GM18909 (cell line): ENCODE data around the gene TNFRSF1A.
"Not testable (repeated sequence)": the region's sequence is repeated elsewhere in the genome, so short reads cannot be mapped to it uniquely, and the experiment has no call there.

Source experiments
- ATAC-seq: cut with Tn5 transposase; IDR thresholded peaks from one replicate; pipeline ENCODE4 v1.9.1; 2021; ENCODE audit warnings: mild to moderate bottlenecking; ENCODE audit not compliant: unreplicated experiment, poor library complexity

Gene TNFRSF1A

GRCh38 chr12:6360578-6361490 is 19.0 kb upstream of the TNFRSF1A start:
- no peak for ATAC-seq

DNA sequence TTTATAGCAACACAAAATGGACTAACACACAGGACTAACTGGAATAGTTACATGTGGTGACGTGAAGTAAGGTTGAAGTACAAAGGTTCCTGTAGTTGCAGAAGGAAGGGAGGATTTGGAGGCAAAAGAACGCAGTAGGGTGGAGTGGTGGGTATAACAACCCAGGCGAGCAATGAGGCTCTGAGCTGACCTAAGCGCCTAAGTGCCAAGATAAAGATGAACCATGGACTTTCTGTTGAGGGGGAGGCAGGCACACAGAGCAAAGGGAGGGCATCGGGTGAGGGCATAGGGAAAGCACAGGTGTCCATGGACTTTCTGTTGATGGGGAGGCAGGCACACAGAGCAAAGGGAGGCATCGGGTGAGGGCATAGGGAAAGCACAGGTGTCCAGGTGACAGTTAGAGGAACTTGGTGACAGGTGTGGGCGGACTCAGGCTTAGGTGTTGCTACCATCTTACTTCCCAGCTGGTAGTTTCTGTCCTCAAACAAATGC is 18.2 kb upstream of the TNFRSF1A start:
- ATAC-seq = no peak

- ATAC-seq = no peak
These were observed 17.0 kb upstream of the TNFRSF1A start for GRCh38 chr12:6358881-6359280.

DNA sequence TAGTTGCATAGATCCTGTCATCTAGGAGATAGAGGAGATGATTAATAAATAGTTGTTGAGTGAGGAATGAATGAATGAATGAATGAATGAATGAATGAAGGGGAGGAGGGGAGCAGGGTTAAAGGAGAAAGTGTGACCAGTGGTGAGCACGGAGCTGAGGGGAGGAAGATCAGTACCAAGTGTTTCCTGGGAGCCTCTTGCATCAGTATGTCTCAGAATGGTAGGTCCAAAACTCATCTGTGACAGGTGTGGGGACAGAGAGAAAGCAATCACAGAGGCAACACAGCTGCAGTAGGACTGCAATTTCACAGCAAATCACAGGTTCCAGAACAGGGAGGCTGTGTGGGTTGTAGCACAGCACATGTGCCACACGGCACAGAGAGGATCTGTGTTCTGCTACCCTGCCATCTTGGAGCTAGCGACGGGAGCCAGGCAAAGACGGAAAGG is 14.5 kb upstream of the TNFRSF1A start:
- ATAC-seq = no peak

DNA sequence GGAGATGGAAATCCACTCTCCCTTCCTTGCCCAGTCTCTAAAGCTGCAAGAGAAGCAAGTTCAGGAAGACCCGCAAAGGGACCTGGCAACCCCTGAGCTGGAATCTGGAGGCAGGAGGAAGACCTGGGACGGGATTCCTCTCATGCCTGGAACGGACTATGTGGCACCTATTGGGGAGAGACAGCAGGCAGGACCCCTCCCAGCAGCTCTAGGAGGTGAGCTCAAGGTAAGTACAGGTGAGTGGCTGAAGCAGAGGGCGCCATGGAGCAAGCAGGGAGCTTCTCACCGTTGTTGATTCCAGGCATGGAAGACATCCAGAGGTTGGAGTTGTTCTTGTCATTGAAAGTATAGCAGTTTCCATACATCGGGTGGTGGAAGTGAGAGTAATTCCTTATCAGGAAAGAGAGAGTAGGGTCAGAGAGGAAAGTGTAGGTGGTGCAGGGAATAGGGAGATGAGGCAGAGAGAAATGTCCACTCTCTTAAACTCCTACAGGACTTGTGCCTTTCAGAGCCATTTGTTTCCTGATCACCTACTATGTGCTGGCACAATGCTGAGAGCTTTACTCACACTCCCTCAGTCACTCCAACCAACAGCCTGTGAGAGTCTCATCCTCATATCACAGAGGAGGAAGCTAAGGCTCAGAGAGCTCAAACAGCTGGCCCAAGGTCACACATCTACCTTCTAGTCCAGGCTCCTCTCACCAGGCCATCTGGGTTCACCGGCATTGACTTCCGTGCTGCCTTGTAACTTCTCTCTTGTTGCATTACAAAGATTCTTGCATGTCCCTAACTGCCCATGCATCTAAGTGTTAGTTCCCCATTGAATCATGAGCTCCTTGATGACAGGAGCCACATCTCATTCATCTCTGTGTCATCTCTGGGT is 13.9 kb upstream of the TNFRSF1A start:
- ATAC-seq = no peak

DNA sequence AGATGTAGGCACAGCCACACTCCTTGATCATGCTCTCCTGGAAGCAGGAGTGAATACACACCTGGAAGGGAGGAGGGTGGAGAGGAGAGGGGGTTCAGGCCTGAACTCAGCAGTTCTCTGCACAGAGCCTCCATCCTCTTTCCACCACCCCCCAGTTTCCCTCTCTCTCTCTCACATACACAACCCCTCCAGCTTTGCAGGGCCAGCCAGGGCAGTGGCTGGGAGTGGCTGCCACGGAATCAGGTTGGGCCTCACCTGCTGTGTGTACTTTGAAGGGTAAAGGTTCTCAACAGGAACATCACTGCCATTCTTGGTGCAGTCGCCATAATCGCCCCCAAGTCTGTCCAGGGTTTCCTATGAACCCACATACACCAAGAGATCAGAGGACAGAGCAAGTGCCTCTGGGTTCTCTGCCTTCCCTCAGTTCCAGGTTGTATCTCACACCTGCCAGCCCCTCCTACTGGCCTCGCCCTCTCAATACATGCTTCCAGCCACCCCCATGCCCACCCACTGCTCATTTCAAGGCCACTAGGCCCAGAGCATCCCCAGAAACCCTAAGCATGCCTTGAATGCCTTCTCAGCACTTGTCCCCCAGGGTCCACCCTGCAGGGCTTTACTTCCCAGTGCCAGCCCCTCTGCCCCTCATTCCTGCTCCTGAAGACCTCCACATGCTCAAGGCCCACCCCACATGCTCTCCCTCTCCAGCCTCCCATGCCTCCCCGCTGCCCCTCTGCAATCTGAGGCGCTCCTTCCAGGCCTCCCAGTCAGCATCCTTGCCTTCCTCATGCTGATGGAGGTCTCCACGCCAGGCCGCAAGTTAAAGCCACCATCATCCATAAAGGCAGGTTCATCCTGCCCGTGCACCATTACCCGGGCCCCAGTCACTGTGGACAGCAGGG is 12.9 kb upstream of the TNFRSF1A start:
- ATAC-seq = no peak

DNA sequence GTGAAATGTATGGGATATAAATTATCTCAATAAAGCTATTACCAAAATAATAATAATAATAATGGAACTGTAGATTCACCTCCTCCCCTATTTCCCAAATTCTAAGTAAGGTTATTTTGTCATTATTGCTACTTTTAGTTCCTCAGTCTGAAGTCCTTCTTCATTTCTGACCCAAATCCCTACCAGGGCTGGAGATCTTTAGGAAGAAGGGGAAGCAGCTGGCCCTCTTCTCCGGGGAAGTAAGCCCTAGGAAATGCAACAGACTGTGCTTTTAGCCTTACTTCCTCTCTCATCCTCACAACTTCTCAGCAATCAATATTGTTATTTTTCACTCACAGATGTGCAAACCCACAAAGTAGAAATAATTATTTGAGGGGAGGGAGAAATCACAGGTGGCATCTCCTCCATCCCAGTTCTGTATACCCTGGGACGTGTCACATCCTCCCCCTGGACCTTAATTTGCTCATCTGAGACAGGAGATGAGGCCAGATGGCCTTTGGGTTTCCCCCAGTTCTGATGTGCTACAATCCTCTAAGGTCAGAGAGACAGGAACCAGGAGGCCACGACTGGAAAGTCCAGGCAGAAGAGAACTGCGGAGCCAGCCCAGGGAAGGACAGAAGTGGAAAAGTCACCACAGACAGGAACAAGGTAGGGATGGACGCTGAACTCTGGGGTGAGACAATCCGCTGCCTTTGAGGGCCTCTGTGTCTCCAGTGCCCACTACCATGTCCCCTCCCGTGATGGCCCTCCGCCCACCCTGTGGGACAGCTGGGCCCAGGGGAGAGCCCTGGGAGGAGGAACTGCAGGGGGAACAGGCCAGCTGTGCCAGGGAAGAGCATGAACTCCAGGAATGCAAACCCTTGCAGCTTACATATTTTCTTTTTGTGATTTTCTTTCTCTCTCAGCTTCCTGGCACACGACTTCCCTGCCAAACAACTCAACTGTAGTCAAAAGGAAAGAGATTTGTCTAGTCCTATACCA is 10.6 kb upstream of the TNFRSF1A start:
- no peak for ATAC-seq

DNA sequence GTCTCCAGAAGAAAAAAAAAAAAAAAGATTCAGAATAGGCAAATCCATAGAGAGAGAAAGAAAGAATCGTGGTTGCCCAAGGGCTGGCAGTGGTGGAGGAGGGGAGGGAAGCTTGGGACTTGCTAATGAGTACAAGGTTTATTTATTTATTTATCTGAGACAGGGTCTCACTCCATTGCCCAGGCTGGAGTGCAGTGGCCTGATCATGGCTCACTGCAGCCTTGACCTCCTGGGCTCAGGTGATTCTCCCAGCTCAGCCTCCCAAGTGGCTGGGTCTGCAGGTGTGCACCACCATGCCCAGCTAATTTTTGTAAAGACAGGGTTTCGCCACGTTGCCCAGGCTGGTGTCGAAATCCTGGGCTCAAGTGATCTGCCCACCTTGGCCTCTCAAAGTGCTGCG is 9.7 kb upstream of the TNFRSF1A start:
- no peak for ATAC-seq

DNA sequence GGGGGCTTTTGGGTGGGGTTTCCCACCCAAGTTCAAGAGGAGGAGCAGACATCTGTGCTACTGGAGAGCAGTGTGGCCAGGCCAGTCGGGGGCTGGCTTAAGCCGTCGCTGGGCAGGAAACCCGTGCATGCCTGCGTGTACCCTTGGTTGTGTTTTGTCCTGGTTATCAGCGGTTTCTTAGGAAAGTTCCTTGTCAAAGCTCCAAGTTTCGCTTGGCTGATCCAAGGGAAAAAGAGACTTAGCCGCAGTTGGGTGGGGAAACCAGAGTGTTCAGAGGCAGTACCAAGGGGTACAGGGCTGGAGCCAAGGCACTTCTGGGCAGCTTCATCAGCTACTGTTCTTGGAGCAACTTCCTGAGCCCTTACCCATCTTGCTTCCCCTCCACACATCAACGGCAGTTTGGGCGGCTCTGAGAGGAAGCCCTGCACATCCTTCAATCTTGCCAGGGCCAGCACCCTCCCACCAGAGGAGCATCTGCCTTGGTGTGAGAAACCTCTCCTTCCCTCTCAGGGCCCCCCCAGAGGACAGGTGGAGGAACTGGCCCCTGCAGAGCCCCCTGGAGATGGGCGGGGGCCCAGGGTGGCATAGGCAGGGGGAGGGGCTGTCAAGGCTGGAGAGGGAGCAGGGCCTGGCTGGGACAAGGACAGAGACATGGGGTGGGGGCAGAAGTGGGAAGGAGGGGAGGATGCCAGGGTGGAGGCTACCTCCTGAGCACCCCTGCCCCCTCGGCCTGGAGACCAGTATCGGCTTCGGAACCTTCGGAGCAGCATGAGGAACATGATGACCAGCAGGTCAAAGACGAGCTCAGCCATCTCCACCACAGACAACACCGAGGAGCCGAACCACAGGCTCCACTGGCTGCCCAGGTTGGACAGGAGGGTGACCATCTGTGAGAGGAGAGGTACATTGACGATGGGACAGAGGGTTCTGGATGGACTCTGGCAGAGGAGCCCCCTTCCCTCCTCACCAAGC is 5.8 kb upstream of the TNFRSF1A start:
- no peak for ATAC-seq

DNA sequence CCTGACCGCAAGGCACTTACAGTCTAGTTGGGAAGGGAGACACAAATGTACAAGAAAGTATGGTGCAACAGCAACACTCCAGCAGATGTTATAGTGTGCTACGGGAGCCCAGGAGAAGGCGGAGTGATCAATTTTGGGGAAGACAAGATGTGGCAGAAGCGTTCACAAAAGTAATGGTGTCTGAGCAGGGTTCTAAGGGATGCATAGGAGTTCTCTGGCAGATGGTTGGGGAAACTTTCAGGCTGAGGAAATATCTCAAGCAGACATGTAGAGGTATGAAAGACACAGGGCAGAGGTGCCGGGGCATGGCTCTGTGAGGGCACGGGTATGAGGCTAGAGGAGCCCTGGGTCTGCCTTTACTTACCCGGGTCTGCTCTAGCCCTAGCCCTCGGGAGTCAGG is 5.1 kb upstream of the TNFRSF1A start:
- no peak for ATAC-seq

- no peak for ATAC-seq
These were observed 4.5 kb upstream of the TNFRSF1A start for GRCh38 chr12:6346235-6346832.

- ATAC-seq = no peak
These were observed 3.6 kb upstream of the TNFRSF1A start for GRCh38 chr12:6345319-6346091.

DNA sequence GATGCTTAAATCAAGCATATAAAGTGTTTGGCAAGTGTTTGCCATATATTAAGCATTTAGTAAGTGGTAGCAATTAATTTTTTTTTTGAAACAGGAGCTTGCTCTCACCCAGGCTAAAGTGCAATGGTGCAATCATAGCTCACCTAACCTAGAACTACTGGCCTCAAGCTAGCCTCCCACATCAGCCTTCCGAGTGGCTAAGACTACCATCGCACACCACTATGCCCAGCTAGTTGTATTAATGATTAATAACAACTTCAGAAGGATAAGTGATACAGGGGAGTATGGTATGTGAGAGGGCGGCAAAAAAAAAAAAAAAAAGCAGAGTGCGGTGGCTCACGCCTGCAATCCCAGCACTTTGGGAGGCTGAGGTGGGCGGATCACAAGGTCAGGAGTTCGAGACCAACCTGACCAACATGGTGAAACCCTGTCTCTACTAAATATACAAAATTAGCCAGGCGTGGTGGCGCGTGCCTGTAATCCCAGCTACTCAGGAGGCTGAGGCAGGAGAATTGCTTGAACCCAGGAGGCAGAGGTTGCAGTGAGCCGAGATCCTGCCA is 2.3 kb upstream of the TNFRSF1A start:
- not testable (repeated sequence) for ATAC-seq

DNA sequence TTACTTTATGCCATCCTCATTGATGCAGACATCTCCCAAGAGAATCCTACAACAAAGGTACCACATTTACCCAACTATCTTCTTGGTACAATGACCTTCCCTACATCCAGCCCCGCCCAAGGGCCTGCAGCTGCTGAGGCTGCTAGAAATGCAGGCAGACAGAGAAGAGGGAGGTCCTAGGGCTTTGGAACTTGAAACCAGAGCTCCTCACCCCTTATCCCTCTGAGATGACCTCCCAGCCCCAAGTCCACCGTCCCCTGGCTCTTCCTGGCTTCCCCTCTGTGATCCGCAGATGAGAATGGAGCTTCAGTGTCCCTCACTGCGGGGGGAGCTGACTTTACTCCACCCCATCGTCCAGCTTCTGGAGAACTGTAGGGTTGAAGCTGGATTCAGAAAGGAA is 1.6 kb upstream of the TNFRSF1A start:
- no peak for ATAC-seq

GRCh38 chr12:6342140-6342889 is 439 bp upstream of the TNFRSF1A start:
- ATAC-seq = no peak
